ENCODE measurements around the gene NHERF1.

NHERF1 gene

GRCh38 chr17:74768069-74768762 is 19.8 kb downstream of the NHERF1 start:
- DNase-seq: peak; percentile 29

DNA sequence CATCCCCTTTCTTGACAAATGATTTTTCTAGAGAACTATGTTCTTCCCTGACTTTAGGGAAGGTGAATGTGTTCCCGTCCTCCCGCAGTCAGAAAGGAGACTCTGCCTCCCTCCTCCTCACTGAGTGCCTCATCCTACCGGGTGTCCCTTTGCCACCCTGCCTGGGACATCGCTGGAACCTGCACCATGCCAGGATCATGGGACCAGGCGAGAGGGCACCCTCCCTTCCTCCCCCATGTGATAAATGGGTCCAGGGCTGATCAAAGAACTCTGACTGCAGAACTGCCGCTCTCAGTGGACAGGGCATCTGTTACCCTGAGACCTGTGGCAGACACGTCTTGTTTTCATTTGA is 20.3 kb downstream of the NHERF1 start:
- no peak for DNase-seq

DNA sequence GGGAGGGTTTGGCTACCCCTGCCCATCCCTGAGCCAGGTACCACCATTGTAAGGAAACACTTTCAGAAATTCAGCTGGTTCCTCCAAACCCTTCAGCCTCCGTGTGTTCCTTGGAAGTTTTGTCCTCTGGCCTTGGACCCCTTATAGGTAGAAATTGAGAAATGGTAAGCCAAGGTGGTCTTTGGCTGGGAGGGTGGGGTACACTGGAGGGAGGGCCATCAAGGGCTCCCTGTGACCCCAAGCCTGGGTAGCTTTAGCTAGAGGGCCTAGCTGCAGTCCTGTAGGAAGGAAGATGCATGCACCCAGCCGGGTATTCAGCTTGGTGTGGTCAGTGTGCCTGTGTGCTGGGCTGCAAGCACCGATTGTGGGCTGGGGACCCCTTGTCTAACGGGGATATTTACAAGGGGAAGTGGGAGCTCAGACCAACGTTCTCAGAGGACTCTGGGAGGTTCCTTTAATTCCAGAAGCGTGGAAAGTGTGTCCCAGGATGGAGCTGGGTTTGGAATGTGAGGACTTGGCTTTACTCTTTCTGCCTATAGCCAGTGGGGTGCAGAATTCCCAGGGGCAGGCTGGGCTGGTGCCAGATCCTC is 20.9 kb downstream of the NHERF1 start:
- DNase-seq: no peak

DNA sequence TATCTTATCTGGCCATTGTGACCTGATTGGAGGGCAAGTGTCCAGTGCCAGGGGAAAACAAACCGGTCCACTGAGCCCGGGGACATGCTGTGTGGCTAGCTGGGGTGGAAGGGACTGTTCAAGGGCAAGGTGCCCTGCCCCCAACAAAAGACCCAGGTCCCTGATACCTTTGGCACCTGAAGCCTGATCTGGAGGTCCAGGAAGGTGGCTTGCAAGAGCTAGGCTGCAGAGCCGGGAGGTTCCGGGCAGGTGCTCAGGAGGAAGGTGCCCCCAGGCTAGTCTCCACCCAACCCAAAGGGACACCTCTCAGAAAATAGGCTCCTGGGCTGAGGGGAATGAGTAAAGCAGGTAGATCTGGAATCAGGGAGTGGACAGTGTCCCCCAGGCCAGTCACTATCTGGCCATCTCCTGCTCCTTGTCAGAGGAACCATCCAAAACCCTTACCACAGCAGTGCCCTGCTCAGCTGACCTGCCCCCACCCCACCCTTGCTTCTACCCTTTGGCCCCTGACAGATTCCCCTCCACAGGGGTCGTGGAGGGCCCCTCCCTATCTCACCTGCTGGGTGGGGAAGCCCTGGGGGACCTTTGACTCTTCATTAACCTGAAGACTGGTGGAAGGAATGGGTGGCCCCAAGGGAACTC is 21.5 kb downstream of the NHERF1 start:
- DNase-seq: no peak

- no peak for DNase-seq
Measured at GRCh38 chr17:74770498-74771318, 22.3 kb downstream of the NHERF1 start.

DNA sequence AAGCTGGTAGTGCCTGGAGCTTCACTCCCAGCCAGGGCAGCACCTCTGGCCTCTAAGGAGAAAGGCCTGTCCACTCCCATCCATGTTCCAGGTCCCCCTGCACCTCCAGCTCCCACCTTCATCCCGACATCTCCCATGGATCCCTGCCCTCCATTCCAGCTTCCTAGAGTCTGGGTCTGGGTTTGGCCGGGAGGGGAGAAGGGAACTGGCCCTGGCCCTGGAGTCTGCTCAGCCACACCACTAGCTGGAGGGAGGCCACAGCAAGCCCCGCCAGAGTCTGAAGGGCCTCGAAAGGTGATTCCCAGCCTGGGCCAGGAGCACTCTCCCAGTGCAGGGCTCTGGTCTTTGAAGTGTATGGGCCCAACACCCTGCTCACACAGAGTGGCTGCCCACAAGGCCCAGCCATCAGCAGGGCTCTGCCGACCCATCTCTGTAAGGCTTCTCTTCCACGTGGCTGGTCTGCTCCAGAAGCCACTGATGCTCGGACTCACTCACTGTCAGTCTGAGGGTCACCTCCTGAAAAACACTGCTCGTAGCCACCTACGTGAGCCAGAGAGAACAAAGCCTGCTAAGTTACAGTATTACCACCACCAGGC is 23.0 kb downstream of the NHERF1 start:
- DNase-seq: no peak

GRCh38 chr17:74772053-74772452 is 23.6 kb downstream of the NHERF1 start:
- no peak for DNase-seq

DNA sequence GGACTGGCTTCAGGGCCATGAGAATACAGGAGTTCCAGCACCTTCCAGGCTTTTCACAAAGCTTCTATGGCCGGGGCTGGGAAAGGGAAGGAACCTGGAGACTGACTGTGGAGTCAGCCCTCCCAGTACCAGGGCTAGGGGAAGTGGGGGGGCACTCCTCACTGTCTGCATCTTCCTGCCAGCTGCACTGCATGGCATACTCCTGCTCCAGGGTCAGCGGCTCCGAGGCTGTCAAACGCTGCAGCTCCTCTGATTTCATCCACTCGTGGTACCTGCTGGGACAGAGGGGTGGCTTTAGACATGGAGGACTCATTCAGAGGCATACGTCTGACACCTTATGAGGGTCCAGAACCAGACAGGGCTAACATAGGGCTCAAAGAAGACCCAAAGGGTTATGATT is 25.0 kb downstream of the NHERF1 start:
- DNase-seq: no peak

GRCh38 chr17:74773871-74774286 is 25.5 kb downstream of the NHERF1 start:
- peak; percentile 54 for DNase-seq

DNA sequence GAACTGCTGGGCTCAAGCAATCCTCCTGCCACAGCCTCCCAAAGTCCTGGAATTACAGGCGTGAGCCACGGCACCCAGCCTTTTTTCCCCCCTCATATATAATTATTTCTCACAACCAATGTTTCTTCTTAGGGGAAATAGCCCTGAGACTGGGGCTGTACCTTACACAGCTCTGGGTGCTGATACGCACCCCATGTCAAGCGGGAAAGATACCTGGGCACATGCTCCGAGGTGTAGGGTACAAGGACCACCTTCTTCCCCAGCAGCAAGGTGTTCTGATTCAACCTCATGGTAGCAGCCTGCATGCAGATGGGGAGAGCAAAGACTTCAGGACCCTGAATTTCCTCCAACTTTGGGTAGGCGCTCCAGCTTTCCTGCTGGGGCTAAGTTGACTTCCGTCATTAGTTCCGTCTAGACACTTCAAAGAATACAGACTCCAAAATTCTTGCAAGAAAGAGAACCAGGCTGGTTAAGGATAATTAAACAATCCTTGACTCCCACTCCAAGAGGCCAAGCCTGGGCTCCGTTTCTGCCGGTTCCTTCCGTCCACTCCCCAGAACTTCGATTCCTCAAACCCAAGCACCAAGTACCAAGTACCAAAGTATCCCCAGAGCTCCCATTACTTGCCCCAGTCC is 27.1 kb downstream of the NHERF1 start:
- no peak for DNase-seq

DNA sequence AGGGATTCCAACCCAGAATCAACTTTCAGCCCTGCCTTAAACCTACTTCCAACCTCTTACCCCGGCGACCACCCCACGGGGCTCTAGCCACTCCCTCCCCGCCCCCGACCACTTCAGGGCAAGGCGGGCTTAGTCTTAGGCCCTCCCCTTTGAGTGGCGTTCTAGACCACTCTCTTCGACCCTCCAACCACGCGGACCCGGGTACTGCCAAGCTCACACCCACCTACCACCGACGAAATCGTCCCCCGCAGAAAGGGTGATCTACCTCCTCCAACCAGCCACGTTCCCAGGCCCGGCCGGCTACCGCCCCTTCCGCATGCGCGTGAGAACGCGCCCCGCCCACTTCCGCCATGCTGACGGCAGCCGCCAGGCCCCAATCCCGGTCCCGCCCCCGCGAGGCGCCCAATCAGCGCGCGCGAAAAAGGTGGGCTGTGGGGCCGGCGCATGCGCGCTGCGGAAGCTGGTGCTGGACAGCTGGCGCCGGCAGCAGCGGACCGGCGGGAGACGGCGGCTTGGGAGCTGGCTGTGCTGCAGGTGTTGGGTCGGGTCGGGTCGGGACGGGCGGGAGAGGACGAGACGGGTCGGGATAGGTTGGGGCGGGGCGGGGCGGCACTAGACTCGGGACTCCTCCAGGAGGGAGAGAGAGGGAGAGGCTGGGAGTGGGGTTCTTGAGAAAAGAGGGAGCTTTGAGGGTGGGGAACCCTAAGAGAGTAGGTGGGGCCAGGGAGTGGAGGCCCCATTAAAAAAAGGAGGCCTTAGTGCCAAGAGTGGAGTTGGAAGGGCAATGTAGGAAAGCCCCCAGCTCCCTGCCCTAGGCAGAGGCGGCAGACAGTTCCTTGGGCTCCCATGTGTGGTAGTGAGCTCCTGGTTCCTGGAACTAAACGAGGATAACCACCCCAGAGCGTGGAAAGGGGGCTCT is 27.9 kb downstream of the NHERF1 start, which contains the start of gene NAT9:
Gene NAT9 (minus strand): TSS at position 302 of the 919 bp plus-strand sequence. CDS start 647 bp downstream, outside the sequence.
- DNase-seq: peak; percentile 94

- no peak for DNase-seq
Measured at GRCh38 chr17:74776990-74777389, 28.6 kb downstream of the NHERF1 start.

- no peak for DNase-seq
Measured at GRCh38 chr17:74777901-74778515, 29.6 kb downstream of the NHERF1 start.

- no peak for DNase-seq
Measured at GRCh38 chr17:74778960-74779359, 30.5 kb downstream of the NHERF1 start.

- DNase-seq: no peak
Measured at GRCh38 chr17:74779501-74779900, 31.1 kb downstream of the NHERF1 start.

- DNase-seq: no peak
Measured at GRCh38 chr17:74779948-74780400, 31.5 kb downstream of the NHERF1 start.

- DNase-seq: no peak
Measured at GRCh38 chr17:74780443-74781238, 32.2 kb downstream of the NHERF1 start.

- DNase-seq: no peak
Measured at GRCh38 chr17:74782571-74782970, 34.1 kb downstream of the NHERF1 start.

DNA sequence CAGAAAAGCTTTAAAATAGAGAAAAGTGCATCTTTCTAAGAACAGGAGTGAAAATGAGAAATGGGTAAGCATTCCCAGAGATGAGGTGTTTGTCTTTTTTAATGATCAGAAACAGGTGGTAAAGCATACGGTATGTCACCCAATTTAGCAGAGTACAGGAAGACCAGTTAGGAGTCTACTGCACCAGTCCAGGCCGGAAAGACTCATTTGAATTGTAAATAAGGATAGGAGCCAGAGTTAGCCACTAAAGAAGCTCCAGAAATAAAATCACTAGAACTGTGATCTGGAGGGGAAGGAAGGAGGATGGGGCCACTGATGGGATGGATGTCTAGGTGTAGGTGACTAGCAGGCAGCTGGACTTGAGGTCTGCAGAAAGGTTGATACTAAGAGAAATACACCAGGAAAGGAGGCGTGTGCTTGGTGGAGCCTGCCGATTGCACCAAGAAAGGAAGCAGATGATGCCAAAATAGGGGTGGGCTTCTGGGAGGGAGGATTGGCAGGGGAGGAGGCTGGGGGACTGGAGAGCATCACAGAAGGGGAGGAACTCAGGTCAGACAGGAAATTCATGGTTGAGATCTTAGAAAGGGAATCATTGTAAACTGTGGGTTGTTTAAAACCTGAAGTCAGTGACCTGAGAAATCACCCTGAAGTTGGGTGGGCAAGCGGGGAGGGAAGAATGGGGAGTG is 35.8 kb downstream of the NHERF1 start:
- no peak for DNase-seq
